Measurements from ENCODE around the gene USP48.

Gene USP48

GRCh38 chr1:21725748-21726392 lies 57.1 kb downstream of the USP48 start:
- no peak overlapping the region for H3K4me3 ChIP-seq (ENCODE audit: low read depth, low read length)
- no peak for DNase-seq (ENCODE audit: low read depth)
- TF ChIP-seq, protein P1, sequence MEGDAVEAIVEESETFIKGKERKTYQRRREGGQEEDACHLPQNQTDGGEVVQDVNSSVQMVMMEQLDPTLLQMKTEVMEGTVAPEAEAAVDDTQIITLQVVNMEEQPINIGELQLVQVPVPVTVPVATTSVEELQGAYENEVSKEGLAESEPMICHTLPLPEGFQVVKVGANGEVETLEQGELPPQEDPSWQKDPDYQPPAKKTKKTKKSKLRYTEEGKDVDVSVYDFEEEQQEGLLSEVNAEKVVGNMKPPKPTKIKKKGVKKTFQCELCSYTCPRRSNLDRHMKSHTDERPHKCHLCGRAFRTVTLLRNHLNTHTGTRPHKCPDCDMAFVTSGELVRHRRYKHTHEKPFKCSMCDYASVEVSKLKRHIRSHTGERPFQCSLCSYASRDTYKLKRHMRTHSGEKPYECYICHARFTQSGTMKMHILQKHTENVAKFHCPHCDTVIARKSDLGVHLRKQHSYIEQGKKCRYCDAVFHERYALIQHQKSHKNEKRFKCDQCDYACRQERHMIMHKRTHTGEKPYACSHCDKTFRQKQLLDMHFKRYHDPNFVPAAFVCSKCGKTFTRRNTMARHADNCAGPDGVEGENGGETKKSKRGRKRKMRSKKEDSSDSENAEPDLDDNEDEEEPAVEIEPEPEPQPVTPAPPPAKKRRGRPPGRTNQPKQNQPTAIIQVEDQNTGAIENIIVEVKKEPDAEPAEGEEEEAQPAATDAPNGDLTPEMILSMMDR (conservative IDR thresholded peaks at IDR 0.05; ENCODE audit: low read depth, low read length): no peak

DNA sequence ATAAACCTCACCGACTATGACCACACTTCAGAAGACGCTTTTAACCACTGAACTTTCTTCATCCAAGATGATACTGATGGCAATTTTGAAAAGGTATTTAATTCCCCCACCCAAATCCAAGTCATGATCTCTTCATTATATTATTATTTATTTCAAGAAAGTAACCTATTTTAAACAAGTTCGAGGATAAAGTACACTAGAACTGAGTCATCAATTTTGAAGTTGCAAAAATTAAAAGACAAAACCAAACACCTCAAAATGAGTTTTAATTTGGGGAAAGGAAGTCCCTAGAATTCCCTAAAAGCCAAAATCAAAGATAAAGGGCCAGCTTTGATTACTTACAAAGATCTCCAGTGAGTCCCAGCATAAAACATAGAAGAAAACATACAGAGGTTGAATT lies 58.4 kb downstream of the USP48 start:
- no peak for DNase-seq (ENCODE audit: low read depth)
- TF ChIP-seq, protein P1 (conservative IDR thresholded peaks at IDR 0.05; ENCODE audit: low read depth, low read length): no peak
- H3K4me3 ChIP-seq (ENCODE audit: low read depth, low read length): no peak overlapping the region

DNA sequence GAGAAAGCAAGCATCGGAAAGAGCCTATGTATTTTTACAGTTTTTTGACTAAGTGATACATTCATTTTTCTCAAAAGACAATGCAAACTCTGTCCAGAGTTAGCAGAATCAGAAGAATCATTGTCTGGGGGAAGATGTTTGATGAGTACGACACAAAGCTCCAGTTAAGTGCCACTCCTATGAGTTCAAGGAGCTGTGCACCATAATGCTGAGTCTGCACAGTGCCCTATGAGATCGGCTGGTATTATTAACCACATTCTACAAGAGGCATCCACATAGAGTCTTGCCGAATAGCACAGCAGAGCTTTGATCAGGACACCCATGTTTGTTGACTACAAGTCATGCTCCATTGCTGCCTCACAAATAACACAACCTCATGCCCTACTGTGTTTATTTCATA lies 58.9 kb downstream of the USP48 start:
- no peak for DNase-seq (ENCODE audit: low read depth)
- TF ChIP-seq, protein P1 (conservative IDR thresholded peaks at IDR 0.05; ENCODE audit: low read depth, low read length): no peak
- no peak overlapping the region for H3K4me3 ChIP-seq (ENCODE audit: low read depth, low read length)

- no peak overlapping the region for H3K4me3 ChIP-seq (ENCODE audit: low read depth, low read length)
- DNase-seq (ENCODE audit: low read depth): no peak
Measured at GRCh38 chr1:21721295-21721985, 61.5 kb downstream of the USP48 start.

DNA sequence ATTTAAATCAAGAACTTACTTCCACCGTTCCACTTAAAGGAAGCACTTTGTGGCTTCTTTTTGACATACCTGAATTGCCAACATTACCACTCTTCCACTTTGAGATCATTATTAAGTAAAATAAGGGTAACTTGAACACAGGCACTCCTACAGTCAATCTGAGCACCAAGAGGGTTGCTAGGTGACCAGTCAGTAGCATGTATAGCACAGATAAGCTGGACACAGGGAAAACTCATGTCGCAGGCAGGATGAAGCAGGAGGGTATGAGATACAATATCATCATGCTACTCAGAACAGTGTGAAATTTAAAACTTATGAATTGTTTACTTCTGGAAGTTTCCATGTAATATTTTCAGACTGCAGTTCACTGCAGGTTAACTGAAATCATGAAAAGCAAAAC lies 66.8 kb downstream of the USP48 start:
- no peak for DNase-seq (ENCODE audit: low read depth)
- H3K4me3 ChIP-seq (ENCODE audit: low read depth, low read length): no peak overlapping the region
- TF ChIP-seq, protein P1 (conservative IDR thresholded peaks at IDR 0.05; ENCODE audit: low read depth, low read length): no peak

More at GRCh38 chr1:21721295-21721985, 61.5 kb downstream of the USP48 start:
- TF ChIP-seq, protein P1 (conservative IDR thresholded peaks at IDR 0.05; ENCODE audit: low read depth, low read length): no peak

GRCh38 chr1:21707891-21708290 lies 75.1 kb downstream of the USP48 start:
- DNase-seq (ENCODE audit: low read depth): no peak
- TF ChIP-seq, protein P1 (conservative IDR thresholded peaks at IDR 0.05; ENCODE audit: low read depth, low read length): no peak
- no peak overlapping the region for H3K4me3 ChIP-seq (ENCODE audit: low read depth, low read length)

All from choroid plexus epithelial cell (primary cell).